ENCODE measurements around the gene SMIM8. TPM values are rescaled to one million over a fixed set of nuclear protein-coding genes. Genes with fewer than 3 reads are reported as not detected.

Gene SMIM8
- total RNA-seq, 3 donors from 2014 or later, result 9.6 to 17.9 (median 13.4) TPM

- no peak overlapping the region for H3K27ac ChIP-seq
- no peak overlapping the region for H3K4me3 ChIP-seq
- TF ChIP-seq CTCF (IDR thresholded peaks at IDR 0.05) (no peak), POLR2A (IDR thresholded peaks at IDR 0.05) (no peak), POLR2AphosphoS5 (IDR thresholded peaks at IDR 0.05) (no peak)
- H3K36me3 ChIP-seq, result no peaks in the 10 kb centered on the region
- no peak for DNase-seq (ENCODE audit: low spot score in 2 of 2)
- no peaks in the 10 kb centered on the region for H3K27me3 ChIP-seq
- H3K4me1 ChIP-seq, result no peaks in the 10 kb centered on the region
- intact Hi-C loops (cut with DNase I; ENCODE audit: low total_unique reads), result no loop called here
- H3K9me3 ChIP-seq, result no peaks in the 10 kb centered on the region
Observed at GRCh38 chr6:87356181-87356580, 33.8 kb downstream of the SMIM8 start.

- no peaks in the 10 kb centered on the region for H3K36me3 ChIP-seq
- no peaks in the 10 kb centered on the region for H3K27me3 ChIP-seq
- no peak overlapping the region for H3K27ac ChIP-seq
- no peak for DNase-seq (ENCODE audit: low spot score in 2 of 2)
- intact Hi-C loops (cut with DNase I; ENCODE audit: low total_unique reads), result no loop called here
- H3K4me3 ChIP-seq, result no peak overlapping the region
- no peaks in the 10 kb centered on the region for H3K4me1 ChIP-seq
- TF ChIP-seq POLR2A (IDR thresholded peaks at IDR 0.05) (no peak), POLR2AphosphoS5 (IDR thresholded peaks at IDR 0.05) (no peak), CTCF (IDR thresholded peaks at IDR 0.05) (no peak)
- H3K9me3 ChIP-seq, result no peaks in the 10 kb centered on the region
Observed at GRCh38 chr6:87357479-87358196, 35.2 kb downstream of the SMIM8 start.

- no peak overlapping the region for H3K27ac ChIP-seq
- TF ChIP-seq POLR2AphosphoS5 (IDR thresholded peaks at IDR 0.05) (no peak), POLR2A (IDR thresholded peaks at IDR 0.05) (no peak)
- peaks cover 6 to 10% of the 10 kb centered on the region in 2 donors for H3K9me3 ChIP-seq
- H3K4me1 ChIP-seq, result no peaks in the 10 kb centered on the region
- H3K4me3 ChIP-seq, result no peak overlapping the region
- intact Hi-C loops (cut with DNase I; ENCODE audit: low total_unique reads), result no loop called here
- H3K27me3 ChIP-seq, result no peaks in the 10 kb centered on the region
- H3K36me3 ChIP-seq, result no peaks in the 10 kb centered on the region
- DNase-seq (ENCODE audit: low spot score in 2 of 2), result no peak
Observed at GRCh38 chr6:87364602-87365252, 42.3 kb downstream of the SMIM8 start.

- H3K4me3 ChIP-seq, result no peak overlapping the region
- no peak for TF ChIP-seq POLR2A (IDR thresholded peaks at IDR 0.05)
- no peak for TF ChIP-seq POLR2AphosphoS5 (IDR thresholded peaks at IDR 0.05)
- no peak for TF ChIP-seq CTCF (IDR thresholded peaks at IDR 0.05)
- H3K9me3 ChIP-seq, result peaks cover 6 to 10% of the 10 kb centered on the region in 2 donors
- no peaks in the 10 kb centered on the region for H3K36me3 ChIP-seq
- no peak overlapping the region for H3K27ac ChIP-seq
- H3K27me3 ChIP-seq, result no peaks in the 10 kb centered on the region
- no peaks in the 10 kb centered on the region for H3K4me1 ChIP-seq
- no peak for DNase-seq (ENCODE audit: low spot score in 2 of 2)
- intact Hi-C loops (cut with DNase I; ENCODE audit: low total_unique reads), result no loop called here
Observed at GRCh38 chr6:87366072-87366827, 43.9 kb downstream of the SMIM8 start.

GRCh38 chr6:87366899-87367298 is 44.5 kb downstream of the SMIM8 start:
- Histone ChIP-seq H3K27me3 (no peaks in the 10 kb centered on the region), H3K4me1 (no peaks in the 10 kb centered on the region), H3K36me3 (no peaks in the 10 kb centered on the region), H3K27ac (no peak overlapping the region), H3K4me3 (no peak overlapping the region), H3K9me3 (peaks cover 6 to 10% of the 10 kb centered on the region in 2 donors)
- intact Hi-C loops (cut with DNase I; ENCODE audit: low total_unique reads), result no loop called here
- no peak for TF ChIP-seq CTCF (IDR thresholded peaks at IDR 0.05)
- no peak for DNase-seq (ENCODE audit: low spot score in 2 of 2)
